ENCODE measurements around the gene AP1M1.
"Not testable (repeated sequence)": the region's sequence is repeated elsewhere in the genome, so short reads cannot be mapped to it uniquely, and the experiment has no call there.

AP1M1 gene

DNA sequence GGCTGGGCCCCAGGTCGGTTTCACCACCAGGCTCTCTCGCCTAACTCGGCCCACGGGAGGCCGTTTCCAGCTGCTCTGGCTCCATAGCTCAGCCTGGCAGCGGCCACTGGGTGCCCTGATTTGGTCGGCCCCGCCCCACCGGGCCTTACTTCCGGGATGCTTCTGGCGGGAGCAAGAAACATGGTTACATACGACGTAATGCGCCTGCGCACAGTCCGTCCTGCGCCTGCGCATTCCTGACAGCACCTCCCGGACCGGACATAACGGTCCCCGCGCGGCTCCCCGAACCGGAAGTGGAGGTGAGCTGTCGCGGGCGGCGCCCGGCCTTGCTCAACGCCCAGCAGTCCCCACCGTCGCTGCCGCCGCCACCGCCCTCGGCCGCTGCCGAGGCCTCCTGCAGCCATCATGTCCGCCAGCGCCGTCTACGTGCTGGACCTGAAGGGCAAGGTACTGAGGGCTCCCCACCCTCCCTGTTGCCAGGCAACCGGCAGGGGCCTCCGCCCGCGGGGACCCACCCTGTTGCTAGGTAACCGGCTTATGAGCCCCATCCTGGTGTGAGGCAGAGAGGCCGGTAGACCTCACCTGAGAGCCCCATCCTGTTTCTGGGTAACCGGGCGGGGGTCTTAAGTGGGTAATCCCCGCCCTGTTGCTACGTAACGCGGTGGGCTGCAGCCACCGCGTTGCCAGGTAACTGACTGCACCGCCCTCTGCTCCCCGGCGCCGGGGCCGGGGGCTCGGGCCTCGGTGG lies at the start of gene AP1M1:
Gene AP1M1 (plus strand): TSS at position 290 of the 748 bp plus-strand sequence. CDS start 116 bp downstream, at position 406.
- peak; percentile 99 for DNase-seq

DNA sequence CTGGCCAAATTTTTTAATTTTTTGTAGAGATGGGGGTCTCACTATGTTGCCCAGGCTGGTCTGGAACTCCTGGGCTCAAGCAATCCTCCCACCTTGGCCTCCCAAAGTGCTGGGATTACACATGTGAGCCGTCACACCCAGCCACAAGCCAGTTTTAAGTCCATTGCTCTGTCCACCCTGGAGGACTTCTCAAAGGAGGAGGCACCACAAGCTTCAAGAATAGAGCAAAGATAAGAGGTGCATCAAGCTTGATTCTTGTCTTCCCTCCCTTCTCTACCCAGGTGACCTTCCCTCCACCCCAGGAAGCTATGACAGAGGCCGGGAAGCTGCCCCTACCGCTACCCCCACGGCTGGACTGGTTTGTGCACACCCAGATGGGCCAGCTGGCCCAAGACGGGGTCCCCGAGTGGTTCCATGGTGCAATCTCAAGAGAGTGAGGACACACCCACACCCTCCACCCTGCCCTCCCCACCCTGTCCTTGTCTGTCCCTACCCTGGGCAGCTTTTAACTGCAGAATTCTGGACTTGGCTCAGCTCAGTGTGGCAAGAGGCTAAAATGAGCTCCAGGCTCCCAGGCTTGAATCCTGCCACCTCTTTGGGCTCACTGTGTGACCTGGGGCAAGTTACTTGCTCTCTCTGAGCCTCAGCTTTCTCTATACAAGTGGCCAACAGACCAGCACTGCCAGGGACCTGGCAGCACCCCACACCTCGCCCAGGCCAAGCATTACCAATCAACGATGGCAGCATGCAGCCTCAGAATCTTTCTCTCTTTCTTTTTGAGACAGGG lies 49.1 kb upstream of the AP1M1 start:
- no peak for DNase-seq

DNA sequence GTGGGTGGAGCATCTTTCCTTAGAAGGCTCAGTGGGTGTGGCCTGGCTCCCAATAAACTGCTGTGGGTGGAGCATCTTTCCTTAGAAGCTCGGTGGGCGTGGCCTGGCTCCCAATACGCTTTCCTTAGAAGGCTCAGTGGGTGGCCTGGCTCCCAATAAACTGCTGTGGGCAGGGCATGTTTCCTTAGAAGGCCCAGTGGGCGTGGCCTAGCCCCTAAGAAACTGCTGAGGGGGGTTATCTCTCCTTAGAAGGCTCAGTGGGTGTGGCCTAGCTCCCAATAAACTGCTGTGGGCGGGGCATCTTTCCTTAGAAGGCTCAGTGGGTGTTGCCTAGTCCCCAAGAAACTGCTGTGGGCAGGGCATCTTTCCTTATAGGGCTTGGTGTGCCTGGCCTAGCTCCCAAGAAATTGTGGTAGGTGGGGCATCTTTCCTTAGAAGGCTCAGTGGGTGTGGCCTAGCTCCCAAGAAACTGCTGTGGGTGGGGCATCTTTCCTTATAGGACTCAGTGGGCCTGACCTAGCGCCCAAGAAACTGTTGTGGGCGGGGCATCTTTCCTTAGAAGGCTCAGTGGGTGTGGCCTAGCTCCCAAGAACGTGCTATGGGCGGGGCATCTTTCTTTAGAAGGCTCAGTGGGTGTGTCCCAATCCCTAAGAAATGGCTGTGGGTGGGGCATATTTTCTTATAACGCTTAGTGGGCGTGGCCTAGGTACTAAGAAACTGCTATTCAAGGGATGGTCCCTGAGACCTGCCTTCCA lies 44.0 kb upstream of the AP1M1 start:
- no peak for DNase-seq

- DNase-seq, result no peak
Observed at GRCh38 chr19:16154557-16154956, 43.2 kb upstream of the AP1M1 start.

DNA sequence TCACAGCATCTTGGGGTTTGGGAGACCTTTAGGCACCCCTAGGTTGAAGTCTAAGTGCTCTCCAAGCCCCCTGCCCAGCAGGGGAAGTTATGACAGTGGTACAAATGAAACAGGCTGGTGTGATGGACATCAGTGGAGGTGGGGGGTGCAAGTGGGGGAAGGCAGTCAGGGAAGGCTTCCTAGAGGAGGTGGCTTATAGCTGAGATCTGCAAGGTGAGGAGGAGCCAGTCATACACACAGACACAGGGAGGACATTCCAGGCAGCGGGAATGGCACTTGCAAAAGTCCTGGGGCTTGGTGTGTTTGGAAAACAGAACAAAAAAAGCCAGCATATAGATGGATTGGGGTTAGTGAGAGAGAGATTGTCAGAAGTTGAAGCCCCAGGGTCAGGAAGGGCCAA lies 42.6 kb upstream of the AP1M1 start:
- DNase-seq, result no peak

GRCh38 chr19:16156904-16157303 lies 40.8 kb upstream of the AP1M1 start:
- no peak for DNase-seq

GRCh38 chr19:16157601-16158000 lies 40.1 kb upstream of the AP1M1 start:
- no peak for DNase-seq

DNA sequence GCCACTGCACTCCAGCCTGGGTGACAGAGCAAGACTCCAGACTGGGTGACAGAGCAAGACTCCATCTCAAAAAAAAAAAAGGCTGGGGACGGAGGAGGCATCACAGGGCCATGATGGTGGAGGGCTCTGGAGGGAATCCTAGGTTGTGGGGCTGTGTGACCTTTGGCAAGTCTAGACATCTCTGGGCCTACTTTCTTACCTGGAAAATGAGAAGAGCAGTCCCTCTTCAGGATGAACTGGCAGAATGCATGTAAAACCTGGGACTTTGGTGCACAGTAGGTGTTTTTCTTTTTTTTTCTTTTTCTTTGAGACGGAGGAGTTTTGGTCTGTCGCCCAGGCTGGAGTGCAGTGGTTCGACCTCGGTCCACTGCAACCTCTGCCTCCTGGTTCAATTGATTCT lies 38.1 kb upstream of the AP1M1 start:
- DNase-seq, result no peak

DNA sequence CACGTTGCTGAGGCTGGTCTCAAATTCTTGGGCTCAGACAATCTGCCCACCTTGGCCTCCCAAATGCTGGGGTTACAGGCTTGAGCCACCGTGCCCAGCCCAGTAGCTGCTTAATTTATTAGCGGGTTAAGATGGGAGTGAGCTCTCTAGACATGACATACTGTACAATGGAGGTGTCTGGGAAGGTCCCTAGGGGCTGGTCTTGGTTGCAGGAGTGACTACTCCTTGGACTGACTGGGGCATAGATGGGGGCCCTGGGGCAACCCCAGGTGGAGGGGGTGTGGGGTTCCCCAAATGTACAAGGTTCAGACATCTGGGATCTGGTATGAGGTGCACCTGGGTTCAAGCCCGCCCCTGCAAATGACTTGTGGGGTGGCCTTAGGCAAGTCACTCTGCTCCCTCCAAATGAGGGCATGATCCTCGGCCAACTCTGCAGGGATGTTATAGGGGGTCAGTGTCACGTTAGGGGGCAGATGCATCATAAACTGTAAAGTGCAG lies 37.2 kb upstream of the AP1M1 start:
- no peak for DNase-seq

DNA sequence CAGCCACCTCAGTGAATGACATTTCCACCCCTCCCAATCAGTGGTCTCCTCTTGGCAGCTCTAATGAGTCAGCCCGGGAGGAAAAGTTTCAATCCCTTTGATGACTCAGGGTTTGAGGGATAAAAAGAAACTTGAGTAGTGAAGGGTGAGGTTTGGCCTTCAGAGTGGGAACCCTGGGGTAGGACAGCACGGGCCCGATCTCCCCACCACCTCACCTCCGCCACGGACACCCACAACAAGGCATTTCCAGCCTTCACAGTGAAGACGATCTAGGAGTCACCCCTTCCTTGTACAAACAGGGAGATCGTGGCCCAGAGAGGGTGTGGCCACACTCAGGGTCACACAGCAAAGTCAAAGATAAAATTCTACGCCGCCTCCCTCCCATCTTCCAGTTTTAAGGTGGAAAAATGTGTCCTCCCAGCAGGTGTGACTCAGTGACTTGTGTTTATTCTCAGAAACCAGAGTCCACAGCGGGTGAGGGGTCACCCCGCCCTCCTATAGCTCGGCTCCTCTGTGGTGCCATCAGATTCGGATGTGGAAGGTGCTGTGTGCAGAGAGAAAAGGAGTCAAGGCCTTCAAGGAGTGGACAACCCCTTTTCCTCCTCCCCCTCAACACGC lies 36.7 kb upstream of the AP1M1 start:
- peak; percentile 70 for DNase-seq

DNA sequence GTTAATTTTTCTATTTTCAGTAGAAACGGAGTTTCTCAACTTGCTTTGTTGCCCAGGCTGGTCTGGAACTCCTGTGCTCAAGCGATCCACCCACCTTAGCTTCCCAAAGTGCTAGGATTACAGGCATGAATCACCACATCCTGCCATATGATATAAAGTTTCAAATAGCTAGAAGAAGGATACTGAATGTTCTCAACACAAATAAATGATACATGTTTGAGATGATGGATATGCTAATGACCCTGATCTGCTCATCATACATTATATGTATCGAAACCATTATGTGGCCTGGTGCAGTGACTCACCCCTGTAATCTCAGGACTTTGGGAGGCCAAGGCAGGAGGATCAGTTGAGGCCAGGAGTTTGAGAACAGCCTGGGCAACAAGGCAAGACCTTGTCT lies 35.9 kb upstream of the AP1M1 start:
- peak; percentile 44 for DNase-seq

DNA sequence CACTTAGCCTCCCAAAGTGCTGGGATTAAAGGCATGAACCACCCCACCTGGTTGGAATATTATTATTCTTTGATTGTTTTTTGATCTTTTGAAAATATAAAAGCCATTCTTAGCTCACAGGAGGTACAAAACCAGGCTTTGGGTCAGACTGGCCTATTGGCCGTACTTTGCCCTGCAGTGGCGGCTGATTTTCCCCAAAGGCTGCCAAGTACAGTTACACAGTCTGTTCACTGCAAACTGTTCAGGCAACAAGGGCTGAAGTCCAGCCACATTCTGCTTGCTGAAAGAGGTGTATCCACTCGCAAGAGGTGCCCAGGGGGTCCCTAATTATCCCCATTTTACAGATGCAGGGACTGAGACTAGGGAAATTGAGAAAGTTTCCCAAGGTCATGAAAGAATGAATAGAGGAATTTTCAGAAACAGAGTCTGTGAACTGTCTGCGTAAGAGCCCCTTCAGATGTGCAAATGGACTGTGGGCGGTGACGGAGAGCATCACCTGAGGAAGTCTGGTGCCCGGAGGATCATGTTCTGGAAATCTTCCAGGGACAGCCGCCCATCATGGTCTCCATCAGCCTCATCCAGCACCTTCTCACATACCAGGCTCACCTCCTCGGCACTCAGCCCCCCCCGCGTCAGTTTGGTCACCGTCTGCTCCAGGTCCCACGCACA lies 33.4 kb upstream of the AP1M1 start:
- DNase-seq, result no peak

DNA sequence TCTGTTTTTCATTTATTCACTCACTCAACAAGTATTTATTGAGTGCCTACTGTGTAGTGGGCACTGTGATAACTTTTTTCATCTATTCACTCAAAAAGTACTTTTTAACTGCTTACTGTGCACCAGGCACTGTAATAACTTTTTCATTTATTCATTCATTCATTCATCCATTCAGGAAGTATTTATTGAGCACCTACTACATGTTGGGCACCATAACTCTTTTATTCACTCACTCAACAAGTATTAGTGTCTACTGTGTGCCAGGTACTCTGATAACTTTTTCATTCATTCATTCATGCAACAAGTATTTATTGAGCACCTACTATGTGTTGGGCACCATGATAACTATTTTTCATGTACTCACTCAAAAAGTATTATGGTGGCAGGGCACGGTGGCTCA lies 31.3 kb upstream of the AP1M1 start:
- DNase-seq, result no peak

- DNase-seq, result no peak
Observed at GRCh38 chr19:16167055-16167454, 30.7 kb upstream of the AP1M1 start.

DNA sequence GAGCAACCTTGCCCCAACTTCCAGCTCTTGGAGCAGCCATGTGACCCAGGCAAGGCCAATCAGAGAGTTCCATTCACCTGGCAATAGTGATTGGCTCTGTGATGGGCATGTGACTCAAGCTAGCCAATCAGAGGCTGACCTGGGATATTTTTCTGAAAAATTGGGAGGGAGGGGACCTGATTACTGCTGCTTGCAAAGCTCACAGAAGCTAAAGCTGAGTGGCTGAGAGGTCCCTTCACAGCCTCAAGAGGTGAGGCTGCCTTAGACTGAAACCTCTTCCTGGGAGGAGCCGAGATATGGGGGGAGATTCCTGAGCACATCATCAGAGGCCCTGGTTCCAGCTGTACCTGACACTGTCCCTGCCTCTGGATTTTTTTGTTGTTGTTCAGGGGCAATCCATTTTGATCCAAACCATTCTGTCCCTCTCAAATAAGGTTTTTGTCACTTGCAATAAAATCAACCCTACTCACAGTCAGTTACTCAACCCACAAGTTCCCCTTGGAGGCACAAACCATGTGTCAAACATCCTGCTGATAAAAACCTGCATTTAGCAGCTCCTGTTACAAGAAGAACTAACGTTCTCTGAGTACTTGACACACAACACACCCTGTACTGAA lies 29.1 kb upstream of the AP1M1 start:
- DNase-seq, result peak; percentile 24

- no peak for DNase-seq
Observed at GRCh38 chr19:16170134-16170533, 27.6 kb upstream of the AP1M1 start.

- DNase-seq, result no peak
Observed at GRCh38 chr19:16175954-16176353, 21.8 kb upstream of the AP1M1 start.

DNA sequence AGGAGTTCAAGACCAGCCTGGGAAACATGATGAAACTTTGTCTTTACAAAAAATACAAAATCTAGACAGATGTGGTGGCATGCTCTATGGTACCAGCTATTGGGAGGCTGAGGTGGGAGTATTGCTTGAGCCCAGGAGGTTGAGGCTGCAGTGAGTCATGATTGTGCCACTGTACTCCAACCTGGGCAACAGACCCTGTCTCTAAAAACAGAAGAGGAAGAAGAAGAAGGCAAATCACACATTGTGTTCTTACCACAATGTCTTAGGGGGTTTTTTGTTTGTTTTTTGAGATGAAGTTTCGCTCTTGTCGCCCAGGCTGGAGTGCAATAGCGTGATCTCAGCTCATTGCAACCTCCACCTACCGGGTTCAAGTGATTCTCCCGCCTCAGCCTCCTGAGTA lies 18.8 kb upstream of the AP1M1 start:
- DNase-seq, result not testable (repeated sequence)

DNA sequence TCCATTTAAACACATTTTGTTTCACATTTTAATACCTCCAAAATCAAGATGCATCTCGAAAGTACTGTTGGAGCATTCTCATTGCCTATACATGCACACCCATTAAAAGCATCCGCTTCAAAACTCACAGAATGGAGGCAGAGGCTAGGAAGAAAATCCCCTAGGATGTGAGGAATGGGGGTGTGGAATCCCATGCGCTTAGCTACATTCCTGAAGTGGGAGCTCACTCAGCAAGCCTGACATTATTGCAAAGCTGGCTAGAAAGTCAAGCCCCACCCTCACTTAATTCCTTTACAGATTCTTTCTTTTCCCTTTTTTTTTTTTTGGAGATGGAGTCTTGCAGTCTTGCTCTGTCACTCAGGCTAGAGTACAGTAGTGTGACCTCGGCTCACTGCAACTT lies 17.1 kb upstream of the AP1M1 start:
- DNase-seq, result no peak

GRCh38 chr19:16184665-16185122 lies 13.0 kb upstream of the AP1M1 start:
- no peak for DNase-seq

- DNase-seq, result peak; percentile 100
Observed at GRCh38 chr19:16185123-16185767, 12.5 kb upstream of the AP1M1 start, which contains the start of gene FAM32A. Gene FAM32A (plus strand): TSS chr19:16185410. CDS start chr19:16185443, 33 bp downstream.

Data from activated CD4-positive, alpha-beta T cell treated with anti-CD3 and anti-CD28 coated beads, Interleukin-2, amount 50 U/mL, for 16 hours (primary cell).